ENCODE measurements around the gene RPS6KB2.
"Not testable (repeated sequence)": the region's sequence is repeated elsewhere in the genome, so short reads cannot be mapped to it uniquely, and the experiment has no call there.

GRCh38 chr11:67403085-67403484, 25.2 kb upstream of the RPS6KB2 start:
- TF ChIP-seq BHLHE40 (IDR thresholded peaks at IDR 0.05; ENCODE audit: borderline replicate concordance); FOXM1 (IDR thresholded peaks at IDR 0.05; ENCODE audit: borderline replicate concordance); NFRKB (IDR thresholded peaks at IDR 0.05); ZNF384 (IDR thresholded peaks at IDR 0.05); SP1 (IDR thresholded peaks at IDR 0.05); TARDBP (IDR thresholded peaks at IDR 0.05); ARNT (IDR thresholded peaks at IDR 0.05): not testable (repeated sequence)
- TF ChIP-seq, protein P1, sequence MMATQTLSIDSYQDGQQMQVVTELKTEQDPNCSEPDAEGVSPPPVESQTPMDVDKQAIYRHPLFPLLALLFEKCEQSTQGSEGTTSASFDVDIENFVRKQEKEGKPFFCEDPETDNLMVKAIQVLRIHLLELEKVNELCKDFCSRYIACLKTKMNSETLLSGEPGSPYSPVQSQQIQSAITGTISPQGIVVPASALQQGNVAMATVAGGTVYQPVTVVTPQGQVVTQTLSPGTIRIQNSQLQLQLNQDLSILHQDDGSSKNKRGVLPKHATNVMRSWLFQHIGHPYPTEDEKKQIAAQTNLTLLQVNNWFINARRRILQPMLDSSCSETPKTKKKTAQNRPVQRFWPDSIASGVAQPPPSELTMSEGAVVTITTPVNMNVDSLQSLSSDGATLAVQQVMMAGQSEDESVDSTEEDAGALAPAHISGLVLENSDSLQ (IDR thresholded peaks at IDR 0.05) = not testable (repeated sequence)
